Measurements from ENCODE around the gene RTKN. TPM values are rescaled to one million over a fixed set of nuclear protein-coding genes. Genes with fewer than 3 reads are reported as not detected.

The RTKN gene
- total and polyA plus RNA-seq, 10 of the 15 experiments (the other 5 are each of a cell fraction or from before 2014, with no cell fraction given), result 0.50 to 12.3 (median 5.4) TPM

GRCh38 chr2:74415762-74416395, 25.9 kb downstream of the RTKN start:
- intact Hi-C loops (cut with micrococcal nuclease; ENCODE audit: unreplicated experiment), result no loop called here
- in situ Hi-C loops (cut with MboI), result no loop called here
- H3K27ac ChIP-seq (ENCODE audit: control insufficient read depth, insufficient read depth), result no peak overlapping the region
- DNase-seq (ENCODE audit: low read depth, low spot score) (no peak), ATAC-seq (no peak), FAIRE-seq (no peak)
- ChIA-PET SMC1A (ENCODE audit: uncharacterized antibody, unreplicated experiment) (no interaction called here), CTCF (interaction anchor here (1.0 kb wide), 2 partner anchors 10 to 39 kb away, joined by 3 to 4 read pairs; partner anchors contain the start of gene INO80B), POLR2A (no interaction called here), RAD21 (ENCODE audit: unreplicated experiment) (no interaction called here)
- H3K4me3 ChIP-seq, result peak overlapping the region; percentile 46; the same call in 1 of the 2 replicates
- no peak for TF ChIP-seq NR2C1 (IDR thresholded peaks at IDR 0.05)
- no peak for TF ChIP-seq ATF7 (IDR thresholded peaks at IDR 0.05; ENCODE audit: low read depth)
- TF ChIP-seq TBL1XR1 (IDR thresholded peaks at IDR 0.05; ENCODE audit: low read depth, low read length), result no peak
- TF ChIP-seq, protein P1, sequence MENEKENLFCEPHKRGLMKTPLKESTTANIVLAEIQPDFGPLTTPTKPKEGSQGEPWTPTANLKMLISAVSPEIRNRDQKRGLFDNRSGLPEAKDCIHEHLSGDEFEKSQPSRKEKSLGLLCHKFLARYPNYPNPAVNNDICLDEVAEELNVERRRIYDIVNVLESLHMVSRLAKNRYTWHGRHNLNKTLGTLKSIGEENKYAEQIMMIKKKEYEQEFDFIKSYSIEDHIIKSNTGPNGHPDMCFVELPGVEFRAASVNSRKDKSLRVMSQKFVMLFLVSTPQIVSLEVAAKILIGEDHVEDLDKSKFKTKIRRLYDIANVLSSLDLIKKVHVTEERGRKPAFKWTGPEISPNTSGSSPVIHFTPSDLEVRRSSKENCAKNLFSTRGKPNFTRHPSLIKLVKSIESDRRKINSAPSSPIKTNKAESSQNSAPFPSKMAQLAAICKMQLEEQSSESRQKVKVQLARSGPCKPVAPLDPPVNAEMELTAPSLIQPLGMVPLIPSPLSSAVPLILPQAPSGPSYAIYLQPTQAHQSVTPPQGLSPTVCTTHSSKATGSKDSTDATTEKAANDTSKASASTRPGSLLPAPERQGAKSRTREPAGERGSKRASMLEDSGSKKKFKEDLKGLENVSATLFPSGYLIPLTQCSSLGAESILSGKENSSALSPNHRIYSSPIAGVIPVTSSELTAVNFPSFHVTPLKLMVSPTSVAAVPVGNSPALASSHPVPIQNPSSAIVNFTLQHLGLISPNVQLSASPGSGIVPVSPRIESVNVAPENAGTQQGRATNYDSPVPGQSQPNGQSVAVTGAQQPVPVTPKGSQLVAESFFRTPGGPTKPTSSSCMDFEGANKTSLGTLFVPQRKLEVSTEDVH (IDR thresholded peaks at IDR 0.05; ENCODE audit: low read depth, partially characterized antibody), result no peak
- TF ChIP-seq MEF2B (IDR thresholded peaks at IDR 0.05; ENCODE audit: partially characterized antibody, poor library complexity, severe bottlenecking), result no peak
- no peaks in the 10 kb centered on the region for H3K36me3 ChIP-seq (ENCODE audit: control insufficient read depth in 2 of 2, insufficient read depth in 2 of 2, low read length in 1 of 2)
- H2AFZ ChIP-seq (ENCODE audit: control insufficient read depth, low read depth, low read length), result peak overlapping the region; percentile 86
- no peaks in the 10 kb centered on the region for H4K20me1 ChIP-seq (ENCODE audit: control insufficient read depth, insufficient read depth)
- H3K9ac ChIP-seq (ENCODE audit: control insufficient read depth, insufficient read depth, low read length), result no peak overlapping the region
- H3K9me3 ChIP-seq (replicated peaks; ENCODE audit: control insufficient read depth, insufficient read depth, low read length), result no peaks in the 10 kb centered on the region
- no peaks in the 10 kb centered on the region for H3K27me3 ChIP-seq (replicated peaks in 1 of 2; ENCODE audit: control insufficient read depth in 2 of 2, insufficient read depth in 2 of 2, low read length in 1 of 2)
- peaks cover 46% of the 10 kb centered on the region for H3K4me1 ChIP-seq (ENCODE audit: control insufficient read depth, insufficient read depth, low read length)
- H3K79me2 ChIP-seq (ENCODE audit: control insufficient read depth, insufficient read depth, low read length), result no peaks in the 10 kb centered on the region; the same call in 1 of the 2 replicates
- BruUV-seq (replicated peaks), result no TSS peak
- WGBS (ENCODE audit: insufficient coverage, insufficient replicate concordance, low lambda C conversion rate, missing lambda C conversion rate), result 88% methylated on average over 35 of the region's 35 CpGs
- H3K4me2 ChIP-seq (ENCODE audit: control insufficient read depth, insufficient read depth), result peak overlapping the region; percentile 88
